Measurements from ENCODE around the gene HAND1. TPM values are rescaled to one million over a fixed set of nuclear protein-coding genes. Genes with fewer than 3 reads are reported as not detected.
"Not testable (repeated sequence)": the region's sequence is repeated elsewhere in the genome, so short reads cannot be mapped to it uniquely, and the experiment has no call there.

Gene HAND1
- total RNA-seq, 1 donor from 2014 or later, result not detected

DNA sequence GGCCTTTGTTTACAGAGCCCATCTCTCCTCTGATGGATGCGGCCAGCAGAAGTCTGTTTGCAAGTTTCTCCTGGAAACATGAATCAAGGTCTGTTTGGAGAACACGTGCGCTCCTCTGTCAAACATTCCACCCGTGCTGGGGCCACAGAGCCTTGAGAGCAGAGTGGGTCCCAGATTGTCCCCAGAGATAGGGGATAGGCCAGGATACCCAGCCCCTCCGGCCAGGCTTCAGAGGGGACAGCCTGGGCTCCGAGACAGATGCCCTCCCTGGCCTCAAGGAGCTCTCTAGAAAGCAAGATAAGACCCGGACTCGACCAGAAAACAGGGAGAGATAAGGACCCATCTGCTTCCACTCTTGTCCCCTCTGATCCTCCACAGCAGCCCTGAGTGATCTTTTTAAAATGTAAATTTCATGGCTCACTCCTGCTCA lies 40.4 kb upstream of the HAND1 start:
- no peak for DNase-seq (ENCODE audit: low read depth, low spot score)
- no peak overlapping the region for H3K4me3 Mint-ChIP-seq
- peaks cover 3% of the 10 kb centered on the region for H3K4me1 Mint-ChIP-seq
- TF ChIP-seq, protein P1, sequence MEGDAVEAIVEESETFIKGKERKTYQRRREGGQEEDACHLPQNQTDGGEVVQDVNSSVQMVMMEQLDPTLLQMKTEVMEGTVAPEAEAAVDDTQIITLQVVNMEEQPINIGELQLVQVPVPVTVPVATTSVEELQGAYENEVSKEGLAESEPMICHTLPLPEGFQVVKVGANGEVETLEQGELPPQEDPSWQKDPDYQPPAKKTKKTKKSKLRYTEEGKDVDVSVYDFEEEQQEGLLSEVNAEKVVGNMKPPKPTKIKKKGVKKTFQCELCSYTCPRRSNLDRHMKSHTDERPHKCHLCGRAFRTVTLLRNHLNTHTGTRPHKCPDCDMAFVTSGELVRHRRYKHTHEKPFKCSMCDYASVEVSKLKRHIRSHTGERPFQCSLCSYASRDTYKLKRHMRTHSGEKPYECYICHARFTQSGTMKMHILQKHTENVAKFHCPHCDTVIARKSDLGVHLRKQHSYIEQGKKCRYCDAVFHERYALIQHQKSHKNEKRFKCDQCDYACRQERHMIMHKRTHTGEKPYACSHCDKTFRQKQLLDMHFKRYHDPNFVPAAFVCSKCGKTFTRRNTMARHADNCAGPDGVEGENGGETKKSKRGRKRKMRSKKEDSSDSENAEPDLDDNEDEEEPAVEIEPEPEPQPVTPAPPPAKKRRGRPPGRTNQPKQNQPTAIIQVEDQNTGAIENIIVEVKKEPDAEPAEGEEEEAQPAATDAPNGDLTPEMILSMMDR (conservative IDR thresholded peaks at IDR 0.05), result no peak
- H3K27me3 Mint-ChIP-seq (ENCODE audit: low read depth), result peaks cover 46% of the 10 kb centered on the region
- no peaks in the 10 kb centered on the region for H3K9me3 Mint-ChIP-seq
- H3K27ac Mint-ChIP-seq (ENCODE audit: unreplicated experiment), result no peak overlapping the region
- H3K36me3 Mint-ChIP-seq (ENCODE audit: low read depth), result no peaks in the 10 kb centered on the region

DNA sequence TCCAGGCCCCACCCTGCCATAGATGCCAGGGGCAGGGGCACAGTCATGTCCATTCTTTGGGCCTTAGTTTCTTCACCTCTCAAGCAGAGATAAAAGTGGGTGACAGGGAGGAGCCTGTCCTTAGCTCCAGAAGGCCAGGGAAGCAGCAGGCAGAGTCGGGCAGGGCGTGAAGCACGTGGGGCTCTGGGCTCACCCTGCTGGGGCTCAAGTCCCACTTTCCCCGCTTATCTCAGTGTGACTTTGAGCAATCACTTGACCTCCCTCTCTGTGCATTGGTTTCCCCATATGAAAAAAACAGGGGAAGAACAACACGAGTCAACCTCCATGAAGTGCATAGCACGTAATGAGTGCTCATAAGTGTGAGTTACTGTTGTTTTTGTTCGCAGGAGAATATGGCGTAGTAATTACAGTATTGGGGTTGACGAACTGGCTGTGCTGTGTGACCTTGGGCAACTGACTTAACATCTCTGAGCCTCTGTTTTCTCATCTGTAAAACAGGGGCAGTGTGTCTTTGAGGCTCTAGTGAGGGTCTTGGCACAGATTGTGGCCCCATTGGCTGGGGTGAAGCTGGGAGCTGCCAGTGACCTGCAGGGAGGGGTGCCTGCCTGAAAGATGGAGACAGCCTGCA lies 39.9 kb upstream of the HAND1 start:
- H3K4me1 Mint-ChIP-seq, result peaks cover 3% of the 10 kb centered on the region
- H3K27me3 Mint-ChIP-seq (ENCODE audit: low read depth), result peaks cover 49% of the 10 kb centered on the region
- H3K27ac Mint-ChIP-seq (ENCODE audit: unreplicated experiment), result no peak overlapping the region

DNA sequence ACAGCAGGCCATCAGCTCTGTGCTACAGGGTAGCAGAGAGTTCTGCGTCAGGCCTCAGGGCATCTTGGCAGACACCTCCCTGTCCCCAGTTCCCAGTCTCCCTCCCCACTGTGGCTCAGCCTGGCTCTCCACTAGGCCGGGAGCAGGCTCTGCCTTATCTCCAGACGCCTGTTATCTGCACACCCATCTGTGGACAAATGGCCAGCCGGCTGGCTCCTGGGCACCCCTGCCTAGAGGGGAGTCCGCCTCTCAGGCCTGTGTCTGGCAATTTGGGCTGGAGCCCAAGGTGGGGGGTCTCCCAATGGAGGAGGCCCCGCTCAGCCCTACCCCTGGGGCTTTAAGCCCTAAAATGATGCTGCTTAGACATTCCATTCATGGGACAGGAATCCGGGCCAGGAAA lies 39.2 kb upstream of the HAND1 start:
- TF ChIP-seq, protein P1 (conservative IDR thresholded peaks at IDR 0.05), result no peak
- Mint-ChIP-seq H3K4me3 (no peak overlapping the region), H3K27ac (ENCODE audit: unreplicated experiment) (no peak overlapping the region), H3K27me3 (ENCODE audit: low read depth) (peaks cover 46% of the 10 kb centered on the region), H3K9me3 (no peaks in the 10 kb centered on the region), H3K36me3 (ENCODE audit: low read depth) (no peaks in the 10 kb centered on the region), H3K4me1 (peaks cover 3% of the 10 kb centered on the region)
- no peak for DNase-seq (ENCODE audit: low read depth, low spot score)

More for the DNA sequence above, 39.9 kb upstream of the HAND1 start:
- H3K36me3 Mint-ChIP-seq (ENCODE audit: low read depth), result no peaks in the 10 kb centered on the region
- no peak overlapping the region for H3K4me3 Mint-ChIP-seq
- no peak for DNase-seq (ENCODE audit: low read depth, low spot score)
- TF ChIP-seq, protein P1 (conservative IDR thresholded peaks at IDR 0.05), result no peak
- H3K9me3 Mint-ChIP-seq, result no peaks in the 10 kb centered on the region

DNA sequence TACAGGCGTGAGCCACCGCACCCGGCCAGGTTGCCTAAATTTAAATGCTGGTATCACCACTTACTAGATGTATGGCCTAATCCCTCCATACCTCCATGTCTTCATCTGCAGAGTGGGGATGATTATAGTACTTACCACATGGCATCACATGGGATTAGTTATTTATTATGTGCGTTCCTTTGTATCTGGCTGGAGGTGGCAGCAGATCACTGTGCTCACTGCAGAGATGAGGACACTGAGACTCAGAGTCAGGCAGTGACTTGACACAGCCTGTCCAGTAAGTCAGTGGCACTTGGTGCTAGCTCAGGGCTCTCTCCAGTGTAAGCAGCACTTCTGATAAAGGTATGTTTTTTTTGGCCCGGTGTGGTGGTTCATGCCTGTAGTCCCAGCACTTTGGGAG lies 38.4 kb upstream of the HAND1 start:
- Mint-ChIP-seq H3K27ac (ENCODE audit: unreplicated experiment) (no peak overlapping the region), H3K36me3 (ENCODE audit: low read depth) (no peaks in the 10 kb centered on the region), H3K4me1 (peaks cover 3% of the 10 kb centered on the region), H3K4me3 (no peak overlapping the region), H3K9me3 (no peaks in the 10 kb centered on the region), H3K27me3 (ENCODE audit: low read depth) (peaks cover 45% of the 10 kb centered on the region)
- TF ChIP-seq, protein P1 (conservative IDR thresholded peaks at IDR 0.05), result no peak
- no peak for DNase-seq (ENCODE audit: low read depth, low spot score)

DNA sequence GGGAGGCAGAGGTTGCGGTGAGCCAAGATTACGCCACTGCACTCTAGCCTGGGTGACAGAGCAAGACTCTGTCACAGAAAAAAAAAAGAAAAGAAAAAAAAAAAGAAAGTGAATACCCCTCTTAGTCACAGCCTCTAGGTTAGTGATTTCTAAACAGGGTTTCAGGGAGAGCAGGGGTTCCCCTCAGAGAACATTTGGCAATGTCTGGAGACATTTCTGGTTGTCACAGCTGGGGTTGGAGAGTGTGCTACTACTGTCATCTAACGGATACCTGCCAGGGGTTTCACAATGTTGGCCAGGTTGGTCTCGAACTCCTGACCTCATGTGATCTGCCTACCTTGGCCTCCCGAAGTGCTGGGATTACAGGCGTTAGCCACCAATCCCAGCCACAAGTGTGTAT lies 37.5 kb upstream of the HAND1 start:
- H3K9me3 Mint-ChIP-seq; H3K36me3 Mint-ChIP-seq (ENCODE audit: low read depth); H3K4me3 Mint-ChIP-seq; DNase-seq (ENCODE audit: low read depth, low spot score); H3K27ac Mint-ChIP-seq (ENCODE audit: unreplicated experiment); H3K4me1 Mint-ChIP-seq: not testable (repeated sequence)
- H3K27me3 Mint-ChIP-seq (ENCODE audit: low read depth), result peaks cover 35% of the 10 kb centered on the region

DNA sequence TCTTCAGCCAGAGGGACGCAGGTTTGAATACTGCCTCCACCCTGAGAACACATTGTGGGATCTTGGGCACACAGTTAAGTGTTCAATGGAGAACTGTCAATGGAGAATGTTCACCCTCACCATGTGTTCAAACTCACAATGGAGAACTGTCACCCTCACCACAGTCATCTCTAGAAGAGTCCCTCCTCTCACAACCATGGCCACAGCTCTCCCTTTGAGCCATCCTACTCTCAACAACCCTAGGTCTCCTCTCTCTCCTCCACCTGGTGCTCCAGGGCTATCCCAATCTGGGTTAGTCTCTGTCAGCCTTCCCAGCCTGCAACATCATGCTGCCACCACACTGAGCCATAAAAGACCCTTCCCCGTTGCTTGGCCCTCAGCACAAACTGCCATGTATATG lies 36.3 kb upstream of the HAND1 start:
- Mint-ChIP-seq H3K27ac (ENCODE audit: unreplicated experiment) (no peak overlapping the region), H3K4me1 (no peaks in the 10 kb centered on the region), H3K9me3 (no peaks in the 10 kb centered on the region), H3K36me3 (ENCODE audit: low read depth) (no peaks in the 10 kb centered on the region), H3K27me3 (ENCODE audit: low read depth) (peaks cover 34% of the 10 kb centered on the region), H3K4me3 (no peak overlapping the region)
- no peak for DNase-seq (ENCODE audit: low read depth, low spot score)
- TF ChIP-seq, protein P1 (conservative IDR thresholded peaks at IDR 0.05), result no peak

Measured in neural crest cell (in vitro differentiated cells).